Activated CD8-positive, alpha-beta memory T cell treated with anti-CD3 and anti-CD28 coated beads for 4 hours (primary cell): ENCODE results near the gene NMT1.
"Not testable (repeated sequence)": the region's sequence is repeated elsewhere in the genome, so short reads cannot be mapped to it uniquely, and the experiment has no call there.

ENCODE experiments used
- DNase-seq, 2 donors: peaks; one replicate each; pipeline ENCODE4 v3.0.0-alpha.2; 2020; ENCODE audit warnings: low read depth in 2 of 2

The NMT1 gene

DNA sequence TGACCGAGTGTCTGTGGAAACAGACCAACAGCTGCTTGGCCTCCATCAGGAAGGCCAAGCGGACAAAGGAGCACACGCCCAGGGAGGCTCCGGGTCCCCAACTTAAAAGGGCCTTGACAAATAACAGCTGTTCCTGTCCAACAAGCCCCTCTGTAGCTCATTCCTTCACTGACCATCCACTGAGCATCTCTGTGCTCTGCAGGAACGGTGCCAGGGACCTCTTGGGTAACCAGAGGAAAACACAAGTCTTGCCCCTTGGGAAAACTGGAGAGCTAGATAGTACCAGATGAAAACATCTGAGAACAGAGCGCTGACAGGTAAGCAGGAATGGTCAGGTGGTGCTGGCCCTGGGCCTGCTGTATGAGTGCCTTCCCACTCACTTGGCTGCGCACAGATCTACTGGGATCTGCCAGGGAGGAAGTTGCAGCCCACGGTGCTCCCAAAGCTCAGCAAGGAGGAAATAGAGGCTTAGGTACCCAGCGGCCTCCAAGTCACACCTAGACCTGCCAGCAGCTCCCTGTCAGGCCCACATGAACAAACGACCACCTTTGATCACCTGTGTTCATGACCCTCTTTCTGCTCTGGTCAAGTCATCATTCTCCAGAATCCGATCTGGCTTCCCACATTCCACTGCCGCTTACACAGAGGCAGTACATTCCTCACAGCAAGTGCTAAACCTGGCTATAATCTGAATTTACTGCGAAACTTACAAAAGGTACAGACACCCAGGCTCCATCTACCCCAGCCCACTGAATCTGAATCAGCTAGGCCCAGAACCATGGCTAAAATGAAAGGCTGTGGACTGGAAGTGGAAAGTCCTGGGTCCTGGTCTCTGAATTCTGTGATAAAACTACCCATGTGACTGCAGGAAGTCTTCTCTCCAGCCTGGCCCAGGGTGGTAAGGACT, 22.1 kb upstream of the NMT1 start:
- DNase-seq = no peak

- no peak for DNase-seq
Measured at GRCh38 chr17:45040459-45040858, 20.7 kb upstream of the NMT1 start.

DNA sequence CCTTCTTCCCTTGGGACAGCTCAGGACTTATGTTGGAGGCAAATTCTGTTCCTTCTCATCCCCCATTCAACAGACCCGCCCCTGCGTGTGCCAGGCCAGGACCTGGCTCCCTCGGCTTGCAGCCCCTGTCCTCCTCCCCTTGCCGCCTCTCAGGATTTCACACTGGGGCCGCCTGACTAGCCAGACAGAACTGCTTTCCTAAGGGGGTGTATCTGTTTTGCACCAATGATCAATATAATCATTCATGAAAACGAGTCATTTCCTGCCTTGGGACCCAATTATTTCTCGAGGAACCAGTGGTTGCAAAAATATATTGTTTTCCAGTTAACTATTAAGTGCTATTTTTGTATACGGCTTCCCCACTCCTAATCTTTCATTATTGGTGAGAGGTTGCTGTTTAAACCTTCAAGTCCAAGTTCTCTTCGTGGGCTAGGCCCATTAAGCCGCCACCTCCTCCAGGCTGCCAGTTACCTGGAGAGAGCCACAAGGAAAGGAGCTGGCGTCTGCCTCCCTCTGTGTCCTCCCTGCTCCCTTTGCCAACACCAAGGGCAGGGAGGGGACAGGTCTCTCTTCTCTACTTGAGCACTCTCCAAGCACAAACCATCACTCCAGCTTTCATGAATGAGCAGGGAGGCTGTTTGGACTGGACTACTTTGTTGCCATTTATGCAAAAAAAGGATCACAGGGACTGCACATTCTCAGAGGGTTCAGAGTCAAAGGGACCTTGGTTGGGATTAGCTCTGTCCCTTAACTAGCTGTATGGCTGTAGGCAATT, 18.6 kb upstream of the NMT1 start:
- no peak for DNase-seq

GRCh38 chr17:45043813-45044540, 17.1 kb upstream of the NMT1 start:
- no peak for DNase-seq

DNA sequence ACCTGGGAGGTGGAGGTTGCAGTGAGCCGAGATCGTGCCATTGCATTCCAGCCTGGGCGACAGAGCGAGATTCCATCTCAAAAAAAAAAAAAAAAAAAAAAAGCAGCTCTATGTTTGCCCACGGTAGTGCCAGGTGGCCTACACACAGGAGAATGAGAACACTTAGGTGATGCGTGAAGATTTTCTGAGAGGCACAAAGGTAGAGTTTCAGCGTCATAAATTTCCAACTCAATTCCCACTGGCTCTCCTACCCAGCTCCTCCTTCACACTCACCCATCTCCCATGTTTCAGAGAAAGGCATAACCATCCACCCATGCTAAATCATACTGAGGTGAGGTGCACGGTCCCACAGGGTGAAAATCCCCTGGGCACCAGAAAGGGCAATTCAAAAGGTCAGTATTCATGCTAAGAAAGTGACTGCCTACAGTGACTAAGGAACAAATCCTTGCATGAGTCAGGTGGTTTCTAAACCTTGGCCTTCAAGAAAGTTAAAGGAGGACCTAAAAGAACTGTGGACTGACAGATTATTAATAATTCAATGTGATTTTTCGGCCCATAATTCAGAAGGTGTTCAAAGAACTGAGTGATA, 14.5 kb upstream of the NMT1 start:
- no peak for DNase-seq

DNA sequence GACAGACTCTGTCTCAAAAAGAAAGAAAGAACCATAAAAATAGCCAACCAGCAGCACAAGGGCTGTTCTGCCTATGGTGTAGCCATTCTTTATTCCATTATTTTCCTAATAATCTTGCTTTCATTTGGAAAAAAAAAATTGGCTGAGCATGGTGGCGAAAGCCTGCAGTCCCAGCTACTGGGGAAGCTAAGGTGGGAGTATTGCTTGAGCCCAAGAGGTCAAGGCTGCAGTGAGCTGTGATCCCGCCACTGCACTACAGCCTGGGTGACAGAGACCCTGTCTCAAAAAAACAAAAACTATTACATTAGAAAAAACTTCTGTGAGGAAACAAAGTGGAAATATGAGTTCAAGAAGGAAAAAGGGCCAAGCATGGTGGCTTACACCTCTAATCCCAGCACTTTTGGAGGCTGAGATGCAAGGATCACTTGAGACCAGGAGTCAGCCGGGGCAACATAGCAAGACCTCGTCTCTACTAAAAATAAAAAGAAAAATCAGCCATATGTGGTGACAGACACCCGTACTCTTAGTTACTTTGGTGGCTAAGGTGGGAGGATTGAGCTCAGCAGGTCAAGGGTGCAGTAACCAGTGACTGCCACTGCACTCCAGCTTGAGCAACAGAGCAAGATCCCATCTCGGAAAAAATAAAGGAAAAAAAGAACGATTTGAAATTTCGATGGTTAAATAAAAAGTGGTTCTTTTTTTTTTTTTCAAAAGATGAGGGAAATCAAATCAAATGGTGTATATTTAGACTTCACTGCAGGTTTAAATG, 12.1 kb upstream of the NMT1 start:
- no peak for DNase-seq

DNA sequence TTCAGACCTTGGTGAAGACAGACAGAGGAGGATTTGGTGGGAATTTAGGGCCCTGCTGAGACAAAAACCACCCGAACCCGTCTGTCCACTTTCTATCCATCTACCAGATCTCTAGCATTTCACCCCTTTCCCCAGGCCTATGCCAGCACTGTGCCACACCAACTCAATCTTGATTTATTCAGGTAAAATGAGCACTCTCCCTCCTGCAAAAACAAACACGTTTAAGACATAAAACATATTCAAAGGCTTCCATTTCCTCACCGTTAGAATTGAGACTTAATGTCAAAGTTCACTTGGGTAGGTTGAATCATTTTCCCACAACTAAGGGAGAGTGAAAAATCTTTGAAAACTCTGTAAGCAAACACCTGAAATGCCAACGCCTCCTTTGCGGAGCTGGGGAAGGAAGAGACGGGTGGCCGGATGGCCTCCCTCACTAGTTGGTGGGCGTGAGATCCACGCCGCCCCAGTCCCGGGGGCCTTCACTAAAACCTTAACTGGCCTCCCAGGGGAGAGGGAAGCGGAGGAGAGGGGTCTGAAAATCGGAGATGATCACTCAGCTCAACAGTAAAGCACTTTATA, 10.5 kb upstream of the NMT1 start:
- peak in 1 of 2 donors; percentile 6 for DNase-seq

- peak; percentile 75 for DNase-seq
Measured at GRCh38 chr17:45051060-45051719, 9.9 kb upstream of the NMT1 start, which contains the start of gene DCAKD. DCAKD (minus strand) TSS chr17:45051632; CDS start chr17:45034885, 16,747 bp downstream.

- not testable (repeated sequence) for DNase-seq
Measured at GRCh38 chr17:45051720-45052051, 9.4 kb upstream of the NMT1 start.

- DNase-seq = peak in 1 of 2 donors; percentile 5
Measured at GRCh38 chr17:45052052-45052772, 8.9 kb upstream of the NMT1 start.

GRCh38 chr17:45060382-45060796, 728 bp upstream of the NMT1 start:
- DNase-seq = no peak

- no peak for DNase-seq
Measured at GRCh38 chr17:45061606-45062205, 589 bp downstream of the NMT1 start.

- no peak for DNase-seq
Measured at GRCh38 chr17:45063198-45063597, 2.1 kb downstream of the NMT1 start.

DNA sequence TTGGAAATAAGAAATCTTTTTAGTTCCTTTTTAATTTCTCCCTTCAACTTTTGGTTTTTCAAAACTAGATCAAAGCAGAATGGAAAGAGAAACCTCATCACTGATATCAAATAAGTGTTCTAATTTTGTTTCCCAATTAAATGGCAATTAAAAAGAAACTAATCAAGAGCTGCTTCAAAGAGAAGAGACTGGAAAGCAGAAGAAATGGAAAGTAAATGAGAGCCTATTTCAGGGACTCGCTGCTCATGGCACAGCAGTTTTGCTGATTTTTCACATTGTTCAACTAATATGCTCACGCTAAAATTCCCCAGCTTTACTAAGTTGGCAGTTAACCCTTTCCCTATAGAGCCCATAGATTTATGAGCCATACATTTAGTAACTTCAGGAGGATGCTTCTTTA, 6.5 kb downstream of the NMT1 start:
- no peak for DNase-seq

GRCh38 chr17:45070001-45070400, 8.9 kb downstream of the NMT1 start:
- no peak for DNase-seq

- no peak for DNase-seq
Measured at GRCh38 chr17:45070809-45071208, 9.7 kb downstream of the NMT1 start.

DNA sequence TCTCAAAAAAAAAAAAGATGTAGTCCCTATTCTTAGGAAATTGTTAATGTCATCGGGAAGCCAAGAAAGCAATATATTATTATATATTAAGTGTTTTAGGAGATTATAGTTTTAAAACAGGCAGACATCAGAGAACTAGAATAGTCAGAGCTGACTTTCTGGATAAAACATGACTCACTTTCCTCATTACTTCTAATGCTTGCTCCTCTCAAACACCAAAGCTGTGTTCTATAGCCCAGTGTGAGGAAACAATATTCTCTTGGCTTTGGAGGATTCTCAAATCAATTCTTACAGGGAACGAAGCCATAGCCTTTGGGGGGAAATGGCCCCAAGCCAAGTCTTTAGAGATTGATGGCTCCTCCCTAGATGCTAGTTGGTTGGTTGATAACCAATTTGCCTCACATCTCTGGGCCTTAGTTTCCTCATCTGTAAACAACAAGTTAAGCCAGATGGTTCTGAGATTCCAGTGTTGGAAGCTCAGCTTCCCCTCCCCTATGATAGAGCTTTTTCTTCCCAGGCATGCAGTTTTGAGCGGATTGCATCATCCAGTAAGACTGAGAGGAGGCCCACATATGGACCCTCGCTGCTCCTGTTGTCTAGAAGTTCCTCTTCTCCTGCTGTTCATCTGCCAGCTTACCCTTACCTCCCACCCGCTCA, 12.4 kb downstream of the NMT1 start:
- DNase-seq = no peak

- no peak for DNase-seq
Measured at GRCh38 chr17:45077643-45078042, 16.5 kb downstream of the NMT1 start.
